Renal cortical epithelial cell (primary cell): ENCODE measurements around the gene HIRA. TPM values are rescaled to one million over a fixed set of nuclear protein-coding genes. Genes with fewer than 3 reads are reported as not detected.

Source experiments
- DNase-seq: peaks from one replicate; pipeline ENCODE4 v3.0.0-alpha.2; 2011; ENCODE audit warnings: low read depth
- total RNA-seq: library from RNA; depleted of rRNA; stranded (reverse); fragments of >200 nt; gene quantifications from 2 replicates; pipeline ENCODE4 v1.2.3, GENCODE V29; 2014

HIRA gene
- total RNA-seq, 1 donor from 2014 or later, result 41.5 TPM

GRCh38 chr22:19285831-19286230 is 145.7 kb downstream of the HIRA start:
- no peak for DNase-seq

Other genes with a start within 250 kb of the HIRA start
- gene CLTCL1, start 140.0 kb downstream of the HIRA start, total RNA-seq, result 9.4 and 24.5 TPM in 2 replicates
- 29.5 and 50.4 TPM in 2 replicates for gene MRPL40, start 812 bp upstream of the HIRA start, total RNA-seq
- gene C22orf39, start 16.0 kb upstream of the HIRA start, total RNA-seq, result 21.2 and 38.2 TPM in 2 replicates
- 44.9 and 84.4 TPM in 2 replicates for gene UFD1, start 47.5 kb upstream of the HIRA start, total RNA-seq
- 0.70 and 19.3 TPM in 2 replicates for gene CDC45, start 48.2 kb upstream of the HIRA start, total RNA-seq
- gene CLDN5, start 92.7 kb upstream of the HIRA start, total RNA-seq, result 1.3 and 1.9 TPM in 2 replicates